NCI-H146 treated with DMSO at 0.1 percent for 48 hours (cell line): Measurements from ENCODE around the gene TGFB2.

Source experiments
- DNase-seq: peaks from one replicate; lab custom pipeline; 2025; ENCODE audit not compliant: unreplicated experiment; lab: John Stamatoyannopoulos, UW

The TGFB2 gene

DNA sequence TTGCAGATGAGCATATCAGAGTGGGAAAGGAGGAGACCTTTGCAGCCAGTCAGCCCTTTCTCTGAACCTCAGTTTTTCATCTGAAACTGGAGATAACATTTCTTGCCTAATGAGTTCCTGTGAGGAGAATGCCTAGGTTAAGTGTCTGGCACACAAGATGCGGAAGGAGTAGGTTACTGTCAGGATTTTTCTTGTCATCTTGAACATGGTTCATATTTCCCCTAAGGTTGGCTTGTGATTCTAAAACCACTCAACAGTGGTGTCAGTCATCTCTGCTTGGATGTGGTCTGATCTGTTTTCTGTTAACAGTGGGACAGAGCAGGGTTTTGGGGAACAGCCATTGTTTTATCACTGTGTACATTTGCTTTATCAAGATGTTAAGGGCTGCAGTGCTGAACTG, 70.6 kb downstream of the TGFB2 start:
- DNase-seq = no peak

DNA sequence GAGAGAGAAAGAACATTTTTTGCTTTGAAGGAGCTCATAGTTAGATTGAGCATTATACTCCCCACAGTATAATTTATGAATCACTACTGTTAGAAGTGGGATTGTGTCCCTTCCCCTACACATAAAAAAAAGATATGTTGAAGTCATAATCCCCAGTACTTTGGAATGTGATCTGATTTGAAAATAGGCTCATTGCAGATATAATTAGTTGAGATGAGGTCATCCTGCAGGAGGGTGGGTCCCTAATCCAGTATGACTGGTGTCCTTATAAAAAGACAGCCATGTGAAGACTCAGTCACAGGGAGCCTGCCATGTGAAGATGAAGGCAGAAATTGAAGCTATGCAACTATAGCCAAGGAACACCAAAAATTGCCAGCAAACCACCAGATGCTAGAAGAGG, 76.4 kb downstream of the TGFB2 start:
- no peak for DNase-seq

DNA sequence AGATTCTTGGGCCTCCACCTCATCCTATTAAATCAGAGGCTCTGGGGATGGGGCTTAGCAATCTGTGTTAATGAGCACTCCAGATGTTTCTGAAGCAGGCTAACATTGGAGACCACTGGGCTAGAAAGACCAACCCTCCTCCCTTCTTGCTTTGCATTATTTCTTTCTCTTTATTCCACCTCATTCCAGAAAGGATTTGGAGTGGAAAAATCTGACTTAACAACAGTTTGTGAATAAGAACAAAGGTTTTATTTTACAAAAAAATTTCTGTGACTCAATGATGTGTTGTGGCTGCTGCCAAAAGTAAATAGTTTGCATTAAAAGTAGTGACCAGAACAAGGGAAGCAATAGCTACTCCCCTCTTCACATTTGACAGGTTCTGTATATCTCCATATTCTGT, 79.4 kb downstream of the TGFB2 start:
- no peak for DNase-seq

DNA sequence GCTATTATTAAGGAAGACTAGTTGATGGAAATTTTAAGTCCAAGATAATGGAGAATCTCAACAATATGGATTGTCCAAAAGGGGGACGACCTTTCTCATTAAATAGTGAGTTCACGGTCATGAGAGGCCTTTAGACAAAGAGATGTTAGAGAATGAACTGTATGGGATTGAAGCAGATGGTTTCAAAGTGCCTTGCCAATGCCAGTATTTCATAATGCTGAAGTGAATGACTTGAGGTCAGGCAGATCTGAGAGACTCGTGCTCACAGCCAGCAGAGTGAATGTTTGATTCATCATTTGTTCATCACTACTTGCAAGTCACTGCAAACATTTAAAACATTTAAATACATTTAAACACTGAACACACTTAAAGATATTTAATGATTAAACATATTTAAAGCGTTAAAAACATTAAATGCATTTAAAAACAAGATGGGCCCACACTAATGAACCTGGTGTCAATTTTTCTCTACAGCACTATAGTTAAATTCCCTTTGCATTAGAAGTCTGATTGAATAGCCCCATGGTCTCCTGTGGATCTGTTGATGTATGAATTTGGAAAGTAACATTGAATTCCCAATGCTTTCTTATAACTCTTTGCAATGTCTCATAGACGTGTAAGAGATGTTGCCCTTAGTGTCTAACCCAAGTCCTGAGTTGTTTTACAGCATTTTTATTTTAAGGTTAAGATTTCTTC, 80.7 kb downstream of the TGFB2 start:
- DNase-seq = no peak

DNA sequence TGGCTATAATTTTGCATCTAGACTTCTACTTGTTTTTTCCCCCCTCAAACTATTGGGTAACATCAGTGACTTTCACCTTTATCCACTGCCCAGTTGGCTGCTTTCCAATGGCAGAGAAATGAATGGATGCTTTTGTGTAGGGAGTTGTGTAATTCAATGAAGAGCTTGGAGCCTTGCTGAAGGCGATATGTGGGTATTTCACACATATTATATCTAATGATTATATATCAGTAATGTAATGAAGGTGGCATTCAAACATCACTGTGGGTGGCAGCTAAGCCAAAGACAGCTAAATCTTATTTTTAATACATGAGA, 81.2 kb downstream of the TGFB2 start:
- DNase-seq = no peak

- no peak for DNase-seq
Measured at GRCh38 chr1:218429301-218429700, 84.2 kb downstream of the TGFB2 start.

- DNase-seq = no peak
Measured at GRCh38 chr1:218430346-218430745, 85.2 kb downstream of the TGFB2 start.

DNA sequence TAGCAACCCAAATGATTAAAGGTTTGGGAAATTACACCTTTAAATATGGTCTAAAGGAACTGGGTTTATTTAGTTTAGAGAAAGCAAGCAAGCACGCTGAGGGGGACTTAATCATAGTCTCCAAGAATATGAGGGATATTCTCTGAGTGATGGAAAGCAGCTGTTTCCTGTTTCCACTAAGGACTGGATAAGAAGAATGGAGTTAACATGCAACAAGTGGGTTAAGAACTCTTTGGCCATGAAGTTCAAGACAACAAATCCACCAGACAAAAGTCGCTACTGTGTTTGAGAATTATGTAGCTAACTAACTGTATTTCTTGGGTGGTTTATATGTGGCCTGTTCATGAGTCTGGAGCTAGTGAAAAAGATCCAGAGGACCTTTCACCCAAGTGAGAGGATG, 85.7 kb downstream of the TGFB2 start:
- DNase-seq = no peak

- no peak for DNase-seq
Measured at GRCh38 chr1:218431476-218431875, 86.3 kb downstream of the TGFB2 start.

GRCh38 chr1:218433744-218434143, 88.6 kb downstream of the TGFB2 start:
- DNase-seq = no peak

DNA sequence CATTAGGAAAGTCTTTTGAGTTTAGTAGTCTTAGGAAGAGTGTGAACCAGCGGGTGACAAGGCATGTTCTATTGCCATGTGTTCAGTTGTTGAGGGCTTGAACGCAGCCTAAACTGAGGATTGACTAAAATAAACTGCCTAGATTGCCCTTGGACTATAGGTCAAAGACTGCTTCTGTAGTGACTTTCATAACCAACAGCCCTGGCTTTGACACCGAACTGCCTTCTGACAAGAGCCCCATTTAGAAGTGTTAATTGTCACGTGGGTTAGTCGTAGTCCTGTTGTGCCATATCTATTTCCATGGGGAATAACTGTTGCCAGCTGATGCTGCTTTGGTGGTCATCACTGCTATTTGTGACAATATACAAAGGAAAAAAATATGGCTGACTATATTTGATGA, 90.4 kb downstream of the TGFB2 start:
- no peak for DNase-seq

- DNase-seq = no peak
Measured at GRCh38 chr1:218436346-218436745, 91.2 kb downstream of the TGFB2 start.

GRCh38 chr1:218436997-218437396, 91.9 kb downstream of the TGFB2 start:
- no peak for DNase-seq

GRCh38 chr1:218439541-218440295, 94.6 kb downstream of the TGFB2 start:
- DNase-seq = no peak

GRCh38 chr1:218443255-218443654, 98.1 kb downstream of the TGFB2 start:
- no peak for DNase-seq

DNA sequence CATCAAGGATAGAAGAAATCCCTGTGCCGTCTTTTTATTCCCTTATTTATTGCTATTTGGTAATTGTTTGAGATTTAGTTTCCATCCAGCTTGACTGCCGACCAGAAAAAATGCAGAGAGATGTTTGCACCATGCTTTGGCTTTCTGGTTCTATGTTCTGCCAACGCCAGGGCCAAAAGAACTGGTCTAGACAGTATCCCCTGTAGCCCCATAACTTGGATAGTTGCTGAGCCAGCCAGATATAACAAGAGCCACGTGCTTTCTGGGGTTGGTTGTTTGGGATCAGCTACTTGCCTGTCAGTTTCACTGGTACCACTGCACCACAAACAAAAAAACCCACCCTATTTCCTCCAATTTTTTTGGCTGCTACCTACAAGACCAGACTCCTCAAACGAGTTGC, 99.0 kb downstream of the TGFB2 start:
- no peak for DNase-seq

GRCh38 chr1:218444588-218444987, 99.5 kb downstream of the TGFB2 start:
- no peak for DNase-seq

GRCh38 chr1:218447010-218447689, 102.0 kb downstream of the TGFB2 start:
- DNase-seq = no peak

- DNase-seq = no peak
Measured at GRCh38 chr1:218451415-218451814, 106.3 kb downstream of the TGFB2 start.

DNA sequence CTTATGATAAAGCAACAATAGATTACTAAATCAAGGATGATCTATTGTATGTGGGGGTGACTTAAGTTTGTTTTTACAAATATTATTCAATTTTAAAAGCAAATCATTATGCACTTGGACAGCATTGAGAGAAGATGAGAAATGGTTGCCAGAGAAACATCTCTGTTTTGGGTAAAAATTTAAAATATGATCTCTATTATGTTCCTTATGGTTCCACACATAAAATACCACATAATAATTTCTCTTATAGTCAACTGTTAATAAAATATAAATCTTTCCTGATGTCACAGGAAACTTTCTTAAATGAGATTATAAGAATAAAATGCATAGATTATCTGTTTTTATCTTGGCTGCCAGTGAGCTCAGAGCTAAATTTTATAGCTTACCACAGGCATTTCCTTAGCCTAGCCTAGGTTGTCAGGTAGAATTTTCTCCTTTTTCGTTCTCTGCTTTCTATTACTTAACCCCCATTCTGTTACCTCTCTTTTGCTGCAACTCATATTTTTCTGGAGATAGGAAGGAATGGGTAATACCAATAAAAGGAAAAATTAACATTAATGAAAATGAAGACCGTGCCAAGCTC, 109.7 kb downstream of the TGFB2 start:
- no peak for DNase-seq

- no peak for DNase-seq
Measured at GRCh38 chr1:218456444-218456843, 111.3 kb downstream of the TGFB2 start.

- no peak for DNase-seq
Measured at GRCh38 chr1:218459450-218459849, 114.3 kb downstream of the TGFB2 start.
